ENCODE results near the gene MEF2D.

DNA sequence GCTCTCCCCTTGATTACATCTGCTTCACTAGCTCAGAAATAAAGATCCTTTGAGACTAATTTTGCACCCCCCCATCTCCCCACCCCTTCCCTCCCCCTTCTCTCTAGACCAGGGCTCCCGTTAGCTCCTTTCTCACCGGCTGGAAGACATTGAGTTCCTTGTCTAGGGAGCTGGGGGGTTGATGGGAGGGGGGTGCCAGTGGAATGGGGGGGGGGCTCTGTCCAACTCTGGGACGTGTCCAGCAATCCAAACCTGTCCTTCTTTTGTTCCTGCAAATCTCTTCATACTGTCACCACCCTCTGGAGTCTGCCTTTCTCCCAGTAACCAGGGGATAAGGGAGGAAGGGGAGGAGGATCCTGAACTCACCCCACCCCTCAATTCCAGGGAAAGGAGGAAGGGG, 69.7 kb downstream of the MEF2D start:
- TF ChIP-seq, protein P1, sequence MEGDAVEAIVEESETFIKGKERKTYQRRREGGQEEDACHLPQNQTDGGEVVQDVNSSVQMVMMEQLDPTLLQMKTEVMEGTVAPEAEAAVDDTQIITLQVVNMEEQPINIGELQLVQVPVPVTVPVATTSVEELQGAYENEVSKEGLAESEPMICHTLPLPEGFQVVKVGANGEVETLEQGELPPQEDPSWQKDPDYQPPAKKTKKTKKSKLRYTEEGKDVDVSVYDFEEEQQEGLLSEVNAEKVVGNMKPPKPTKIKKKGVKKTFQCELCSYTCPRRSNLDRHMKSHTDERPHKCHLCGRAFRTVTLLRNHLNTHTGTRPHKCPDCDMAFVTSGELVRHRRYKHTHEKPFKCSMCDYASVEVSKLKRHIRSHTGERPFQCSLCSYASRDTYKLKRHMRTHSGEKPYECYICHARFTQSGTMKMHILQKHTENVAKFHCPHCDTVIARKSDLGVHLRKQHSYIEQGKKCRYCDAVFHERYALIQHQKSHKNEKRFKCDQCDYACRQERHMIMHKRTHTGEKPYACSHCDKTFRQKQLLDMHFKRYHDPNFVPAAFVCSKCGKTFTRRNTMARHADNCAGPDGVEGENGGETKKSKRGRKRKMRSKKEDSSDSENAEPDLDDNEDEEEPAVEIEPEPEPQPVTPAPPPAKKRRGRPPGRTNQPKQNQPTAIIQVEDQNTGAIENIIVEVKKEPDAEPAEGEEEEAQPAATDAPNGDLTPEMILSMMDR (IDR thresholded peaks at IDR 0.05): no peak
- no peak for TF ChIP-seq POLR2A (IDR thresholded peaks at IDR 0.05)

Data from right lobe of liver (tissue), 4 donors.